Endothelial cell of umbilical vein (primary cell): ENCODE data around the gene KRTAP4-3. TPM values are rescaled to one million over a fixed set of nuclear protein-coding genes. Genes with fewer than 3 reads are reported as not detected.

Source experiments
- BruUV-seq: library from RNA; stranded (reverse); fragments of 400-500 nt; replicated peaks from 2 replicates; lab custom pipeline; 2021; lab: Mats Ljungman, UMichigan
- CTCF ChIA-PET: fragments of 300-600, 350-600 bp; sonication (Branson Sonifier 250); formaldehyde crosslinking; loops from one replicate; lab custom pipeline; 2021; ENCODE audit warnings: antibody characterized with exemption, inconsistent platforms; lab: Charles Lee
- POLR2A ChIA-PET: fragments of 300-600, 350-600 bp; sonication (Branson Sonifier 250); formaldehyde crosslinking; loops from one replicate; lab custom pipeline; 2021; ENCODE audit warnings: antibody characterized with exemption, inconsistent platforms; lab: Charles Lee
- DNase-seq: peaks from one replicate; pipeline ENCODE4 v3.0.0-alpha.2; 2011; ENCODE audit warnings: low read depth, low spot score
- FAIRE-seq: peaks from 2 replicates; lab custom pipeline; 2011; peaks lifted over from hg19 to GRCh38; lab: Jason Lieb, UNC
- H2AFZ ChIP-seq: 2 replicates; pipeline ENCODE4 v1.6.0; 2012; ENCODE audit warnings: low read depth, low read length, control low read depth, inconsistent platforms
- H3K27ac ChIP-seq: 2 replicates; pipeline ENCODE4 v1.5.1; 2011; ENCODE audit warnings: low read depth, mild to moderate bottlenecking, control low read depth, low read length, moderate library complexity; ENCODE audit not compliant: insufficient read depth
- H3K27me3 ChIP-seq, 2 experiments: 2 replicates each; pipeline versions ENCODE4 v1.6.0 to v1.6.1; 2011; ENCODE audit warnings: low read length in 2 of 2, mixed read lengths in 1 of 2; ENCODE audit not compliant: control insufficient read depth in 2 of 2, insufficient read depth in 2 of 2
- H3K36me3 ChIP-seq, 2 experiments: 2 replicates in 1 of 2; 3 replicates in 1 of 2; pipeline ENCODE4 v1.5.1; 2011; ENCODE audit warnings: low read length in 2 of 2, mild to moderate bottlenecking in 1 of 2, moderate library complexity in 1 of 2; ENCODE audit not compliant: control insufficient read depth in 2 of 2, insufficient read depth in 2 of 2; ENCODE audit errors: extremely low read depth in 1 of 2
- H3K4me1 ChIP-seq: 3 replicates; pipeline ENCODE4 v1.5.1; 2011; ENCODE audit warnings: mild to moderate bottlenecking, low read length; ENCODE audit not compliant: control insufficient read depth, insufficient read depth; ENCODE audit errors: extremely low read depth
- H3K4me2 ChIP-seq: 2 replicates; pipeline ENCODE4 v1.6.1; 2011; ENCODE audit warnings: low read length, control low read depth, mixed read lengths; ENCODE audit not compliant: insufficient read depth
- H3K4me3 ChIP-seq, 3 experiments: fragments of 200-600 bp in 1 of 3; sonication (generic), shearing (Covaris generic) in 1 of 3; replicated peaks in 1 of 3; 2 replicates each; pipeline ENCODE4 v1.5.1; 2011 to 2016; ENCODE audit warnings: control low read depth in 3 of 3, low read length in 3 of 3, mild to moderate bottlenecking in 2 of 3, inconsistent platforms in 1 of 3, low read depth in 1 of 3, moderate library complexity in 1 of 3; ENCODE audit not compliant: insufficient read depth in 1 of 3
- H3K79me2 ChIP-seq: 2 replicates; pipeline ENCODE4 v1.6.0; 2012; ENCODE audit warnings: low read length, inconsistent platforms; ENCODE audit not compliant: control insufficient read depth, insufficient read depth
- H3K9ac ChIP-seq: replicated peaks from 2 replicates; pipeline ENCODE3; 2011; ENCODE audit warnings: low read length, control low read depth; ENCODE audit not compliant: insufficient read depth; ENCODE audit errors: extremely low read depth
- H3K9me1 ChIP-seq: replicated peaks from 3 replicates; pipeline ENCODE4 v1.6.0; 2011; ENCODE audit warnings: mild to moderate bottlenecking, low read length; ENCODE audit not compliant: control insufficient read depth, insufficient read depth; ENCODE audit errors: extremely low read depth
- H3K9me3 ChIP-seq: replicated peaks from 2 replicates; pipeline ENCODE4 v1.5.1; 2012; ENCODE audit warnings: low read length, inconsistent platforms; ENCODE audit not compliant: control insufficient read depth, insufficient read depth
- H4K20me1 ChIP-seq: replicated peaks from 2 replicates; pipeline ENCODE3; 2011; ENCODE audit warnings: mild to moderate bottlenecking, low read length; ENCODE audit not compliant: control insufficient read depth, insufficient read depth; ENCODE audit errors: extremely low read depth
- CTCF ChIP-seq, 2 donors: IDR thresholded peaks; 1 replicate in 1 of 2; 2 replicates in 1 of 2; pipeline ENCODE4 v1.5.1; 2011; ENCODE audit warnings: low read length in 2 of 2, mild to moderate bottlenecking in 2 of 2, moderate library complexity in 2 of 2, control low read depth in 1 of 2, inconsistent platforms in 1 of 2, low read depth in 1 of 2; ENCODE audit not compliant: insufficient read depth in 1 of 2; ENCODE audit errors: extremely low read depth in 1 of 2
- EZH2 ChIP-seq: IDR thresholded peaks from 2 replicates; pipeline ENCODE4 v1.6.1; 2012; ENCODE audit warnings: borderline replicate concordance, low read depth, mild to moderate bottlenecking, moderate library complexity, low read length, inconsistent platforms; ENCODE audit not compliant: severe bottlenecking
- FOS ChIP-seq: IDR thresholded peaks from 2 replicates; pipeline ENCODE4 v1.6.1; 2011; ENCODE audit warnings: mild to moderate bottlenecking, low read length, moderate library complexity, borderline replicate concordance; ENCODE audit not compliant: insufficient read depth
- GATA2 ChIP-seq: IDR thresholded peaks from 2 replicates; pipeline ENCODE4 v1.7.0; 2011; ENCODE audit warnings: low read depth, mild to moderate bottlenecking, moderate library complexity, mixed read lengths, low read length; ENCODE audit not compliant: insufficient read length, insufficient read depth
- JUN ChIP-seq: IDR thresholded peaks from 2 replicates; pipeline ENCODE4 v1.6.1; 2011; ENCODE audit warnings: borderline replicate concordance, low read depth; ENCODE audit not compliant: insufficient read length, insufficient read depth
- MAX ChIP-seq: IDR thresholded peaks from 2 replicates; pipeline ENCODE4 v1.6.1; 2011; ENCODE audit not compliant: insufficient read depth, insufficient read length
- MYC ChIP-seq: IDR thresholded peaks from one replicate; pipeline ENCODE4 v1.6.1; 2011; ENCODE audit warnings: mild to moderate bottlenecking, low read depth, low read length
- POLR2A ChIP-seq: IDR thresholded peaks from 2 replicates; pipeline ENCODE4 v1.6.1; 2012; ENCODE audit warnings: low read depth, mild to moderate bottlenecking, control low read depth, low read length
- POLR2AphosphoS5 ChIP-seq: IDR thresholded peaks from 2 replicates; pipeline ENCODE4 v1.6.1; 2012; ENCODE audit warnings: low read depth, mild to moderate bottlenecking, control low read depth, low read length, moderate library complexity; ENCODE audit not compliant: insufficient read depth
- dilution Hi-C: fragments of 300-500 bp; cut with MboI; formaldehyde crosslinking; loops from one replicate; pipeline ENCODE4 v1.15.0; 2019; ENCODE audit warnings: low sequenced_read_pairs; ENCODE audit not compliant: extremely low pct_ligation_motif_present
- intact Hi-C: fragments of 100-400 bp; cut with micrococcal nuclease; formaldehyde crosslinking; loops from one replicate; pipeline ENCODE4 v1.10.0; 2022
- polyA plus RNA-seq, 4 experiments: library from polyadenylated mRNA; depleted of rRNA in 3 of 4; stranded (reverse) in 3 of 4; unstranded in 1 of 4; fragments of >200 nt; gene quantifications; 2 replicates each; pipeline versions ENCODE4 v1.2.1 to v1.2.3, GENCODE V29; 2011 to 2012; ENCODE audit warnings: missing spikeins in 1 of 4
- total RNA-seq: library from RNA; stranded (reverse); gene quantifications from 2 replicates; pipeline ENCODE4 v1.2.3, GENCODE V29; 2021

KRTAP4-3 gene
- total and polyA plus RNA-seq, 2 donors (not counting 3 experiments of a cell fraction or from before 2014, with no cell fraction given) = not detected

- no peak overlapping the region for H3K9ac ChIP-seq
- no peaks in the 10 kb centered on the region for H3K79me2 ChIP-seq
- dilution Hi-C loops (no loop called here), intact Hi-C loops (no loop called here)
- FAIRE-seq = no peak
- no peaks in the 10 kb centered on the region for H3K27me3 ChIP-seq
- H4K20me1 ChIP-seq = no peaks in the 10 kb centered on the region
- H3K4me3 ChIP-seq = no peak overlapping the region
- DNase-seq = no peak
- ChIA-PET CTCF (no interaction called here), POLR2A (no interaction called here)
- no peak overlapping the region for H2AFZ ChIP-seq
- H3K9me3 ChIP-seq = no peaks in the 10 kb centered on the region
- no peak overlapping the region for H3K4me2 ChIP-seq
- H3K27ac ChIP-seq = no peak overlapping the region
- no TSS peak for BruUV-seq
- TF ChIP-seq MAX = no peak
- TF ChIP-seq GATA2 = no peak
- TF ChIP-seq MYC = no peak
- TF ChIP-seq EZH2 = no peak
- no peak for TF ChIP-seq FOS
- no peak for TF ChIP-seq CTCF (IDR thresholded peaks at IDR 0.05; ENCODE audit: extremely low read depth in 1 of 2, insufficient read depth in 1 of 2, low read depth in 1 of 2, low read length in 2 of 2)
- no peak for TF ChIP-seq JUN
- no peak for TF ChIP-seq POLR2AphosphoS5
- TF ChIP-seq POLR2A = no peak
- no peaks in the 10 kb centered on the region for H3K4me1 ChIP-seq
- no peaks in the 10 kb centered on the region for H3K9me1 ChIP-seq
- no peaks in the 10 kb centered on the region for H3K36me3 ChIP-seq
These were observed 44.6 kb upstream of the KRTAP4-3 start for GRCh38 chr17:41212524-41213169.
